ENCODE measurements around the gene PPP2R5E. TPM values are rescaled to one million over a fixed set of nuclear protein-coding genes. Genes with fewer than 3 reads are reported as not detected.

PPP2R5E gene
- total and polyA plus RNA-seq, 2 donors (not counting 3 experiments of a cell fraction or from before 2014, with no cell fraction given): 4.9 to 52.5 TPM

- Histone ChIP-seq H2AFZ (ENCODE audit: low read depth, low read length) (no peak overlapping the region), H3K9ac (replicated peaks; ENCODE audit: extremely low read depth, insufficient read depth, low read length) (no peak overlapping the region), H3K4me3 (replicated peaks in 1 of 3; ENCODE audit: insufficient read depth in 1 of 3, low read depth in 1 of 3, low read length in 3 of 3) (no peak overlapping the region), H3K27me3 (ENCODE audit: control insufficient read depth in 2 of 2, insufficient read depth in 2 of 2, low read length in 2 of 2) (no peaks in the 10 kb centered on the region), H3K9me1 (replicated peaks; ENCODE audit: control insufficient read depth, extremely low read depth, insufficient read depth, low read length) (no peaks in the 10 kb centered on the region), H3K36me3 (ENCODE audit: control insufficient read depth in 2 of 2, extremely low read depth in 1 of 2, insufficient read depth in 2 of 2, low read length in 2 of 2) (no peaks in the 10 kb centered on the region), H3K79me2 (ENCODE audit: control insufficient read depth, insufficient read depth, low read length) (peaks cover 32% of the 10 kb centered on the region), H3K4me1 (ENCODE audit: control insufficient read depth, extremely low read depth, insufficient read depth, low read length) (no peaks in the 10 kb centered on the region), H3K9me3 (replicated peaks; ENCODE audit: control insufficient read depth, insufficient read depth, low read length) (no peaks in the 10 kb centered on the region), H3K4me2 (ENCODE audit: insufficient read depth, low read length) (no peak overlapping the region), H3K27ac (ENCODE audit: insufficient read depth, low read depth, low read length) (no peak overlapping the region), H4K20me1 (replicated peaks; ENCODE audit: control insufficient read depth, extremely low read depth, insufficient read depth, low read length) (peaks cover 5% of the 10 kb centered on the region)
- intact Hi-C loops (cut with micrococcal nuclease): no loop called here
- FAIRE-seq (no peak), DNase-seq (ENCODE audit: low read depth, low spot score) (no peak)
- dilution Hi-C loops (cut with MboI; ENCODE audit: extremely low pct_ligation_motif_present, low sequenced_read_pairs): no loop called here
- ChIA-PET POLR2A (no interaction called here), CTCF (no interaction called here)
- BruUV-seq (replicated peaks): no TSS peak
- TF ChIP-seq CTCF (IDR thresholded peaks at IDR 0.05; ENCODE audit: extremely low read depth in 1 of 2, insufficient read depth in 1 of 2, low read depth in 1 of 2, low read length in 2 of 2) (no peak), GATA2 (IDR thresholded peaks at IDR 0.05; ENCODE audit: insufficient read depth, insufficient read length, low read depth, low read length) (no peak), JUN (IDR thresholded peaks at IDR 0.05; ENCODE audit: borderline replicate concordance, insufficient read depth, insufficient read length, low read depth) (no peak), MAX (IDR thresholded peaks at IDR 0.05; ENCODE audit: insufficient read depth, insufficient read length) (no peak), FOS (IDR thresholded peaks at IDR 0.05; ENCODE audit: borderline replicate concordance, insufficient read depth, low read length) (no peak), MYC (IDR thresholded peaks at IDR 0.05; ENCODE audit: low read depth, low read length) (no peak), POLR2A (IDR thresholded peaks at IDR 0.05; ENCODE audit: low read depth, low read length) (no peak), POLR2AphosphoS5 (IDR thresholded peaks at IDR 0.05; ENCODE audit: insufficient read depth, low read depth, low read length) (no peak), EZH2 (IDR thresholded peaks at IDR 0.05; ENCODE audit: borderline replicate concordance, low read depth, low read length, severe bottlenecking) (no peak)
Observed at GRCh38 chr14:63428486-63428885, 114.7 kb downstream of the PPP2R5E start.

All from endothelial cell of umbilical vein (primary cell).